ENCODE data around the gene CCND1. TPM values are rescaled to one million over a fixed set of nuclear protein-coding genes. Genes with fewer than 3 reads are reported as not detected.

The CCND1 gene
- total and polyA plus RNA-seq, 2 of the 8 experiments (the other 6 are each of a cell fraction or from before 2014, with no cell fraction given) = 64.5 to 170 TPM

- no peaks in the 10 kb centered on the region for H3K79me2 ChIP-seq (ENCODE audit: control insufficient read depth in 1 of 2, insufficient read depth in 2 of 2, low read length in 2 of 2)
- H2BK15ac ChIP-seq (ENCODE audit: low read length) = no peak overlapping the region
- peaks cover 5 to 16% (median 13%) of the 10 kb centered on the region in 4 experiments for H3K4me1 ChIP-seq (replicated peaks in 1 of 4; ENCODE audit: control insufficient read depth in 3 of 4, insufficient read depth in 4 of 4, low read length in 3 of 4)
- H3K23me2 ChIP-seq (ENCODE audit: low read depth, low read length) = no peaks in the 10 kb centered on the region
- DNase-seq (ENCODE audit: low read depth in 1 of 2, low spot score in 2 of 2) = no peak
- no peaks in the 10 kb centered on the region for H3K9me3 ChIP-seq (ENCODE audit: insufficient read depth in 2 of 2, low read depth in 1 of 2, low read length in 1 of 2)
- H3K4me2 ChIP-seq (ENCODE audit: insufficient read depth in 1 of 2, low read depth in 2 of 2, low read length in 2 of 2) = no peak overlapping the region
- H3K9ac ChIP-seq (replicated peaks in 1 of 4; ENCODE audit: extremely low read depth in 1 of 4, low read depth in 3 of 4, low read length in 3 of 4) = no peak overlapping the region
- H2BK120ac ChIP-seq (replicated peaks; ENCODE audit: low read depth, low read length) = no peak overlapping the region
- CTCF ChIA-PET (ENCODE audit: partially characterized antibody) = interaction anchor here (1.0 to 8.4 kb wide), 10 partner anchors 10 to 559 kb away, joined by 3 to 81 read pairs (median 6); partner anchors contain the start of gene LTO1
- no peaks in the 10 kb centered on the region; a peak in 1 of 7 replicates for H3K27me3 ChIP-seq (replicated peaks in 1 of 4; ENCODE audit: control insufficient read depth in 3 of 4, extremely low read depth in 1 of 4, insufficient read depth in 3 of 4, low read length in 3 of 4)
- H3K4me3 ChIP-seq (ENCODE audit: extremely low read depth in 1 of 4, insufficient read depth in 2 of 4, low read depth in 3 of 4, low read length in 4 of 4) = no peak overlapping the region
- H4K8ac ChIP-seq (ENCODE audit: extremely low read depth, insufficient read depth, low read length) = no peak overlapping the region
- H3K14ac ChIP-seq (ENCODE audit: insufficient read length) = no peak overlapping the region
- peaks cover 0 to 3% (median 0%) of the 10 kb centered on the region in 4 experiments; a peak in 2 of 8 replicates for H3K36me3 ChIP-seq (ENCODE audit: control insufficient read depth in 2 of 4, insufficient read depth in 4 of 4, low read length in 3 of 4)
- no peak overlapping the region for H3K4ac ChIP-seq (replicated peaks; ENCODE audit: insufficient read length, low read depth, low read length)
- no peak for FAIRE-seq
- no peak overlapping the region for H2AFZ ChIP-seq (ENCODE audit: low read length)
- H2BK20ac ChIP-seq (ENCODE audit: low read length) = no peak overlapping the region
- POLR2A ChIA-PET (ENCODE audit: partially characterized antibody) = interaction anchor here (0.6 to 10.9 kb wide), 2 partner anchors 15 to 19 kb away, joined by 3 to 197 read pairs; partner anchors contain the start of gene CCND1
- H3K79me1 ChIP-seq (ENCODE audit: low read depth, low read length) = no peaks in the 10 kb centered on the region
- H3K23ac ChIP-seq (ENCODE audit: insufficient read length) = no peak overlapping the region
- H4K5ac ChIP-seq (ENCODE audit: insufficient read length, low read depth, low read length) = no peak overlapping the region
- H4K20me1 ChIP-seq (replicated peaks in 1 of 2; ENCODE audit: control insufficient read depth in 1 of 2, insufficient read depth in 2 of 2, low read length in 2 of 2) = peaks cover 0 to 2% of the 10 kb centered on the region in 2 experiments
- no peak overlapping the region for H3K18ac ChIP-seq (ENCODE audit: extremely low read depth, low read length)
- H3K27ac ChIP-seq (ENCODE audit: low read depth, low read length) = no peak overlapping the region
- H3K56ac ChIP-seq (replicated peaks; ENCODE audit: insufficient read length, low read depth, low read length) = no peak overlapping the region
- no peak overlapping the region for H2BK12ac ChIP-seq (ENCODE audit: low read depth, low read length)
- WGBS, 2 experiments (ENCODE audit: extremely low coverage in 1 of 2, insufficient coverage in 1 of 2, insufficient read length in 1 of 2, insufficient replicate concordance in 2 of 2, low coverage in 1 of 2, low lambda C conversion rate in 2 of 2, missing lambda C conversion rate in 1 of 2) = 96% methylated on average over 2 of the region's 4 CpGs; no CpG with 5 or more reads in 1 of the 2 experiments
- H2BK5ac ChIP-seq (ENCODE audit: low read depth, low read length) = no peak overlapping the region
- no peak overlapping the region for H4K91ac ChIP-seq (replicated peaks; ENCODE audit: insufficient read length, low read length)
- no peak overlapping the region for H2AK5ac ChIP-seq (ENCODE audit: low read depth, low read length)
- TF ChIP-seq CEBPB (IDR thresholded peaks at IDR 0.05; ENCODE audit: low read depth, low read length) (no peak), GTF2F1 (IDR thresholded peaks at IDR 0.05; ENCODE audit: borderline replicate concordance, low read depth, low read length) (no peak), POU5F1 (IDR thresholded peaks at IDR 0.05; ENCODE audit: low read depth, low read length) (no peak), GABPA (IDR thresholded peaks at IDR 0.05; ENCODE audit: borderline replicate concordance, insufficient read depth, low read length) (no peak), TBP (IDR thresholded peaks at IDR 0.05; ENCODE audit: low read depth, low read length) (no peak), CBX8 (IDR thresholded peaks at IDR 0.05; ENCODE audit: borderline replicate concordance, low read depth, low read length) (no peak), BRCA1 (IDR thresholded peaks at IDR 0.05; ENCODE audit: low read depth, low read length) (no peak), CREB1 (IDR thresholded peaks at IDR 0.05) (no peak), TAF1 (IDR thresholded peaks at IDR 0.05; ENCODE audit: low read depth, low read length) (no peak), JUN (IDR thresholded peaks at IDR 0.05; ENCODE audit: low read depth, low read length) (no peak), EP300 (IDR thresholded peaks at IDR 0.05; ENCODE audit: borderline replicate concordance in 1 of 2, low read depth in 2 of 2, low read length in 2 of 2) (no peak)
- TF ChIP-seq, protein P1, sequence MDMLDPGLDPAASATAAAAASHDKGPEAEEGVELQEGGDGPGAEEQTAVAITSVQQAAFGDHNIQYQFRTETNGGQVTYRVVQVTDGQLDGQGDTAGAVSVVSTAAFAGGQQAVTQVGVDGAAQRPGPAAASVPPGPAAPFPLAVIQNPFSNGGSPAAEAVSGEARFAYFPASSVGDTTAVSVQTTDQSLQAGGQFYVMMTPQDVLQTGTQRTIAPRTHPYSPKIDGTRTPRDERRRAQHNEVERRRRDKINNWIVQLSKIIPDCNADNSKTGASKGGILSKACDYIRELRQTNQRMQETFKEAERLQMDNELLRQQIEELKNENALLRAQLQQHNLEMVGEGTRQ (IDR thresholded peaks at IDR 0.05; ENCODE audit: low read length) = no peak
- TF ChIP-seq, protein P2, sequence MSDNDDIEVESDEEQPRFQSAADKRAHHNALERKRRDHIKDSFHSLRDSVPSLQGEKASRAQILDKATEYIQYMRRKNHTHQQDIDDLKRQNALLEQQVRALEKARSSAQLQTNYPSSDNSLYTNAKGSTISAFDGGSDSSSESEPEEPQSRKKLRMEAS (IDR thresholded peaks at IDR 0.05) = no peak
Observed at GRCh38 chr11:69660001-69660500, 19.1 kb downstream of the CCND1 start.

All from H1 (cell line).